Left ventricle myocardium inferior (tissue), 1 donor: Measurements from ENCODE around the gene SIK3. TPM values are rescaled to one million over a fixed set of nuclear protein-coding genes. Genes with fewer than 3 reads are reported as not detected.
"Not testable (repeated sequence)": the region's sequence is repeated elsewhere in the genome, so short reads cannot be mapped to it uniquely, and the experiment has no call there.

Experiments used
- DNase-seq: peaks from one replicate; pipeline ENCODE4 v3.0.0-alpha.2; 2020
- H3K27ac ChIP-seq: fragments of 200-600 bp; replicated peaks from 2 replicates; pipeline ENCODE4 v1.8.0; 2021
- H3K27me3 ChIP-seq: fragments of 200-600 bp; 2 replicates; pipeline ENCODE4 v1.8.0; 2021; ENCODE audit warnings: low read depth
- H3K36me3 ChIP-seq: fragments of 200-600 bp; 2 replicates; pipeline ENCODE4 v1.8.0; 2021
- H3K4me1 ChIP-seq: fragments of 200-600 bp; 2 replicates; pipeline ENCODE4 v1.8.0; 2021
- H3K4me3 ChIP-seq: fragments of 200-600 bp; 2 replicates; pipeline ENCODE4 v1.8.0; 2021; ENCODE audit warnings: mild to moderate bottlenecking, moderate library complexity
- H3K9me3 ChIP-seq: fragments of 200-600 bp; replicated peaks from 2 replicates; pipeline ENCODE4 v1.8.0; 2021
- intact Hi-C: fragments of 100-400 bp; cut with micrococcal nuclease; formaldehyde crosslinking; loops from one replicate; pipeline ENCODE4 v1.11.0; 2022
- total RNA-seq: library from RNA; stranded (reverse); fragmentation: NEBNext Ultra II Directional; extraction: Animal tissue kit (Norgen Biotek cat#: 25700); gene quantifications from one replicate; pipeline ENCODE4 v1.2.1, GENCODE V29; 2021
- TF ChIP-seq, protein P1 (sequence below): fragments of 200-600 bp; IDR thresholded peaks from 2 replicates; pipeline ENCODE4 v1.8.0; 2021; ENCODE audit warnings: antibody characterized with exemption, mild to moderate bottlenecking, borderline replicate concordance
- donor health status: DM: no; HTN: yes; CAD: no; lungs with severe emphysema.

The SIK3 gene
- total RNA-seq, 1 donor from 2014 or later: 36.3 TPM

DNA sequence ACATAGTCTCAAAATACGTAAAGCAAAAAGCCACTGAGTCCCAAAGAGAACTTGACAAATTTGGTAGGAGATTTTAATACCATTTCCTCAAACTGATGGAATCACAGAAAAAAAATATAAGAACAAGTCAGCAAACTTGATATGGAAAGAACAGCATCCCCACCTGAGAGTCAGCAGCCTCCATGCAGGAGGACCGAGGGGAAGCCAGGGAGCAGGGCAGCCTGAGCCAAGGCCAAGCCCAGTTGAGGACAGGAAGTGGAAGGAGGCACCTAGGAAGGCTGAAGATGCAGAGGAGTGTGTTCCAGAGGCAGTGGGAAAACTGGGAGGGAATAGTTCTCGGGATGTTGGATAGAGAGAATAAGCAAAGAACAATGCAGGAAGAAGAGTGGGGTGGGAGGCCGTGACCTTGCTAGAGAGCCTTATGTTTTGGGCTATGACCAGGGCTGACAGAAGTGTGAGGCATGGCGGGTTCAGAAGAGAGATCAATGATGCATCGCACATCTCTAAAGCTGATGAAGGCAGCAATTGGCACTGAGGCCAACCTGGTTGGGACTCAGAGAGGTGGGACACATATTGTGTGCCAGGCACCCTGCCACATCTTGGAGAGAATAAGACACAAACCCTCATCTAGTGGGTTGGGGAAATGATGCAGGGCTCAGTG is 290.5 kb downstream of the SIK3 start:
- H3K9me3 ChIP-seq: no peaks in the 10 kb centered on the region
- no peaks in the 10 kb centered on the region for H3K27me3 ChIP-seq
- H3K36me3 ChIP-seq: no peaks in the 10 kb centered on the region
- TF ChIP-seq, protein P1, sequence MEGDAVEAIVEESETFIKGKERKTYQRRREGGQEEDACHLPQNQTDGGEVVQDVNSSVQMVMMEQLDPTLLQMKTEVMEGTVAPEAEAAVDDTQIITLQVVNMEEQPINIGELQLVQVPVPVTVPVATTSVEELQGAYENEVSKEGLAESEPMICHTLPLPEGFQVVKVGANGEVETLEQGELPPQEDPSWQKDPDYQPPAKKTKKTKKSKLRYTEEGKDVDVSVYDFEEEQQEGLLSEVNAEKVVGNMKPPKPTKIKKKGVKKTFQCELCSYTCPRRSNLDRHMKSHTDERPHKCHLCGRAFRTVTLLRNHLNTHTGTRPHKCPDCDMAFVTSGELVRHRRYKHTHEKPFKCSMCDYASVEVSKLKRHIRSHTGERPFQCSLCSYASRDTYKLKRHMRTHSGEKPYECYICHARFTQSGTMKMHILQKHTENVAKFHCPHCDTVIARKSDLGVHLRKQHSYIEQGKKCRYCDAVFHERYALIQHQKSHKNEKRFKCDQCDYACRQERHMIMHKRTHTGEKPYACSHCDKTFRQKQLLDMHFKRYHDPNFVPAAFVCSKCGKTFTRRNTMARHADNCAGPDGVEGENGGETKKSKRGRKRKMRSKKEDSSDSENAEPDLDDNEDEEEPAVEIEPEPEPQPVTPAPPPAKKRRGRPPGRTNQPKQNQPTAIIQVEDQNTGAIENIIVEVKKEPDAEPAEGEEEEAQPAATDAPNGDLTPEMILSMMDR: no peak
- no peak for DNase-seq
- no peak overlapping the region for H3K4me3 ChIP-seq
- no peaks in the 10 kb centered on the region for H3K4me1 ChIP-seq
- intact Hi-C loops: no loop called here
- H3K27ac ChIP-seq: no peak overlapping the region

DNA sequence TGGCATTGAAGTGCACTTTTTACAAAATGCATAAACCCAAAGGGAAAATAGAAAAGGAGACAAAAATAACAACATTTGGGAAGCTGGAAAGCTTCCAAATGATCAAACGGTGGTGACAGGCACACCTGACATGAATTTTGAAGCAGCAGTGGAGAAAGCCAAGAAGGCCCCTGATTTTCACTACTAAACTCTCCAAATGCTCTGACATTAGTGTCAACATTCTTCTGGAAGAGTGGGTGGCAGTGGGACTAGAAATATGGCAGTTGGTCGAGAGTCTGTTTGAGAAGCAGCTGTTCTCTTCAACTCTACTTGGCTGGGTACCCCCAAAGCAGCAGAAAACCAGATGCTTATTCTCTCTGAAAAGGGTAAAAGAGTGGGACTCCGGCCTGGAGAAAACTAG is 294.2 kb downstream of the SIK3 start:
- TF ChIP-seq, protein P1: no peak
- intact Hi-C loops: no loop called here
- Histone ChIP-seq H3K36me3 (no peaks in the 10 kb centered on the region), H3K27ac (no peak overlapping the region), H3K4me3 (no peak overlapping the region), H3K9me3 (no peaks in the 10 kb centered on the region), H3K27me3 (no peaks in the 10 kb centered on the region), H3K4me1 (no peaks in the 10 kb centered on the region)
- DNase-seq: no peak

DNA sequence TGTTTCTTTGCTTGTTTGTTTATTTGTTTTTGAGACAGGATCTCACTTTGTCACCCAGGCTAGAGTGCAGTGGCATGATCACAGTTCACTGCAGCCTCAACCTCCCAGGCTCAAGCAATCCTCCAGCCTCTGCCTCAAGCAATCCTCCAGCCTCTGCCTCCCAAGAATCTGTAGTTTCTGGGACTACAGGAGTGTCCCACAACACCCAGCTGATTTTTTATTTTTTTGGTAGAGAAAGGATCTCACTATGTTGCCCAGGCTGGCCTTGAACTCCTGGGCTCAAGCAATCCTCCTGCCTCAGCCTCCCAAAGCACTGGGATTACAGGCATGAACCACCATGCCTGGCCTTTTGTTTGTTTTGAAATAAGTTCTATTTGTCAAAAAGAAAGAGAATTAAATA is 296.6 kb downstream of the SIK3 start:
- H3K27ac ChIP-seq, H3K36me3 ChIP-seq, H3K9me3 ChIP-seq, H3K27me3 ChIP-seq, H3K4me3 ChIP-seq, intact Hi-C loops, DNase-seq: not testable (repeated sequence)
- peaks cover 10% of the 10 kb centered on the region for H3K4me1 ChIP-seq

DNA sequence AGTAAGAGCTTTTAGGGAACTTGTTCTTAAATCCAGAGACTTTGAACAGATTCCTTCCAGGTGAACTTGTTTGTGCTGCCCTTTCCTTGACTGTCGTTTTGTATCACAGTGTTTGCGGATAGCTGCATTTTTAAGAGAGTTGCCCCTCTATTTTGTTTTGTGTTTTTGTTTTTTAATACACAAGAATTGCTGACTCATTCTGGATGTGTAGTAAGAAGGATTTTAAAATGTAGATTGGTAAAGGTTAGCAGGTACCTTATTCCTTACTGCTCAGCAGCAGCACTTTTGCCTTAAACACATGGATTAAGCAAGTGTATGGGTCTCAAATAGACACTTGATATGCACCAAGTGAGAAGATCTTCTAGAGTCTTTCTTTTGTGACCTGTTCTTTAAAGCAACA is 297.6 kb downstream of the SIK3 start:
- no peak for DNase-seq

DNA sequence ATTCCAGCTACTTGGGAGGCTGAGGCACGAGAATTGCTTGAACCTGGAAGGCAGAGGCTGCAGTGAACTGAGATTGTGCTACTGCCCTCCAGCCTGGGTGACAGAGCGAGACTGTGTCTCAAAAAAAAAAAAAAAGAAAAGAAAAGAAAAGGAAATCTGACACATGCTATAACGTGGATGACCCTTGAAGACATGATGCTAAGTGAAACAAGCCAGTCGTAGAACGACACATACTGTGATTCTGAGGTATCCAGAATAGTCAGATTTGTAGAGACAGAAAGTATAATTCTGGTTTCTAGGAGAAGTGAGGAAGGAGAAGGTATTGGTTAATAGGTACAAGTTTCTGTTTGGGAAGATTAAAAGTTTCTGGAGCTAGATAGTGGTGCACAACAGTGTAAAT is 299.9 kb downstream of the SIK3 start:
- intact Hi-C loops: no loop called here
- H3K4me1 ChIP-seq: peaks cover 10% of the 10 kb centered on the region
- no peaks in the 10 kb centered on the region for H3K27me3 ChIP-seq
- H3K27ac ChIP-seq: no peak overlapping the region
- no peak overlapping the region for H3K4me3 ChIP-seq
- DNase-seq: no peak
- H3K9me3 ChIP-seq: no peaks in the 10 kb centered on the region
- no peaks in the 10 kb centered on the region for H3K36me3 ChIP-seq
- TF ChIP-seq, protein P1: no peak

More for the DNA sequence above, 297.6 kb downstream of the SIK3 start:
- Histone ChIP-seq H3K27me3 (no peaks in the 10 kb centered on the region), H3K36me3 (no peaks in the 10 kb centered on the region), H3K4me1 (peaks cover 10% of the 10 kb centered on the region), H3K9me3 (no peaks in the 10 kb centered on the region), H3K4me3 (no peak overlapping the region), H3K27ac (no peak overlapping the region)
- intact Hi-C loops: no loop called here
- TF ChIP-seq, protein P1: no peak

DNA sequence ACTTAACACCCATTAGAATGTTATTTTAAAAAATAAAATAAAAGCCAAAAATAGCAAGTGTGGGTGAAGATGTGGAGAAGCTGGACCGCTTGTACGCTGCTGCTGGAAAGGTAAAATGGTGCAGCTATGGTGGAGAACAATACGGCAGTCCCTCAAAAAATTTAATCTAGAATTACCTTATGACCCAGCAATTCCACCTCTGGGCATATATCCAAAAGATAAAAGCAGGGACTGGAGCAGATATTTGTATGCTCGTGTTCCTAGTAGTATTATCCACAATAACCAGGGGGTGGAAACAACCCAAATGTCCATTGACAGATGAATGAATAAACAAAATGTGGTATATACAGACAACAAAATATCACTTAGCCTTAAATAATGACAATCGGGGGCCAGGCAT is 300.4 kb downstream of the SIK3 start:
- intact Hi-C loops: no loop called here
- H3K4me1 ChIP-seq: peaks cover 10% of the 10 kb centered on the region
- no peak overlapping the region for H3K4me3 ChIP-seq
- no peaks in the 10 kb centered on the region for H3K27me3 ChIP-seq
- H3K9me3 ChIP-seq: no peaks in the 10 kb centered on the region
- no peak overlapping the region for H3K27ac ChIP-seq
- no peak for DNase-seq
- TF ChIP-seq, protein P1: no peak
- no peaks in the 10 kb centered on the region for H3K36me3 ChIP-seq
